BJ (cell line): Measurements from ENCODE around the gene CLCNKA. TPM values are rescaled to one million over a fixed set of nuclear protein-coding genes. Genes with fewer than 3 reads are reported as not detected.

ENCODE experiments used
- CTCF ChIA-PET: fragments of 350-600 bp; formaldehyde crosslinking; extraction: SDS; loops from one replicate; lab custom pipeline; 2021; ENCODE audit warnings: antibody characterized with exemption, inconsistent platforms; lab: Yijun Ruan, JAX
- POLR2A ChIA-PET: fragments of 300-600 bp; sonication (Branson Sonifier 250); formaldehyde crosslinking; extraction: SDS; loops from one replicate; lab custom pipeline; 2021; ENCODE audit warnings: antibody characterized with exemption; lab: Charles Lee
- DNase-seq: peaks from one replicate; pipeline ENCODE4 v3.0.0-alpha.2; 2011; ENCODE audit warnings: low read depth
- H3K27me3 ChIP-seq: 2 replicates; pipeline ENCODE4 v1.6.0; 2011; ENCODE audit warnings: low read length; ENCODE audit not compliant: control insufficient read depth, insufficient read depth
- H3K36me3 ChIP-seq: 2 replicates; pipeline ENCODE4 v1.5.1; 2011; ENCODE audit warnings: low read length; ENCODE audit not compliant: control insufficient read depth, insufficient read depth
- H3K4me3 ChIP-seq: 2 replicates; pipeline ENCODE4 v1.5.1; 2011; ENCODE audit warnings: low read depth, mild to moderate bottlenecking, control low read depth, low read length
- CTCF ChIP-seq: IDR thresholded peaks from 2 replicates; pipeline ENCODE4 v1.5.1; 2011; ENCODE audit warnings: low read depth, mild to moderate bottlenecking, control low read depth, inconsistent platforms, low read length, moderate library complexity; ENCODE audit not compliant: insufficient read depth
- polyA plus RNA-seq: library from polyadenylated mRNA; depleted of rRNA; stranded (reverse); fragments of >200 nt; gene quantifications from 2 replicates; pipeline ENCODE4 v1.2.3, GENCODE V29; 2011

Gene CLCNKA
- polyA plus RNA-seq, 1 experiment: 0.28 TPM

- ChIA-PET CTCF (interaction anchor here (1.2 to 1.5 kb wide), 3 partner anchors 21 to 197 kb away, joined by 3 to 6 read pairs (median 4); no protein-coding TSS in a partner anchor), POLR2A (no interaction called here)
- Histone ChIP-seq H3K4me3 (no peak overlapping the region), H3K27me3 (no peaks in the 10 kb centered on the region), H3K36me3 (no peaks in the 10 kb centered on the region)
- no peak for TF ChIP-seq CTCF
- DNase-seq: no peak
These were observed 32.7 kb upstream of the CLCNKA start for GRCh38 chr1:15988856-15989736.

GRCh38 chr1:15989776-15990175 lies 32.1 kb upstream of the CLCNKA start:
- Histone ChIP-seq H3K36me3 (no peaks in the 10 kb centered on the region), H3K4me3 (no peak overlapping the region), H3K27me3 (no peaks in the 10 kb centered on the region)
- CTCF ChIA-PET: interaction anchor here (1.3 to 1.5 kb wide), 2 partner anchors 174 to 198 kb away, joined by 3 to 6 read pairs; no protein-coding TSS in a partner anchor
- no peak for TF ChIP-seq CTCF
- POLR2A ChIA-PET: no interaction called here
- no peak for DNase-seq

GRCh38 chr1:15991427-15992186 lies 30.2 kb upstream of the CLCNKA start:
- Histone ChIP-seq H3K36me3 (no peaks in the 10 kb centered on the region), H3K4me3 (no peak overlapping the region), H3K27me3 (no peaks in the 10 kb centered on the region; the same call in 1 of the 2 replicates)
- ChIA-PET POLR2A (no interaction called here), CTCF (interaction anchor here (0.9 kb wide), 1 partner anchor 199 kb away, joined by 3 read pairs; no protein-coding TSS in a partner anchor)
- no peak for DNase-seq
- no peak for TF ChIP-seq CTCF

- no peak for TF ChIP-seq CTCF
- H3K27me3 ChIP-seq: no peaks in the 10 kb centered on the region; the same call in 1 of the 2 replicates
- ChIA-PET POLR2A (no interaction called here), CTCF (no interaction called here)
- no peaks in the 10 kb centered on the region for H3K36me3 ChIP-seq
- DNase-seq: no peak
- H3K4me3 ChIP-seq: no peak overlapping the region
These were observed 29.7 kb upstream of the CLCNKA start for GRCh38 chr1:15992187-15992553.
